Panc1 (cell line): ENCODE results near the gene RAB30. TPM values are rescaled to one million over a fixed set of nuclear protein-coding genes. Genes with fewer than 3 reads are reported as not detected.

ENCODE experiments used
- ATAC-seq: fragments of 200-7000 bp; cut with Tn5 transposase; 2 replicates; pipeline ENCODE4 v1.9.1; 2020; ENCODE audit warnings: mild to moderate bottlenecking, moderate library complexity
- BruUV-seq: library from RNA; stranded (reverse); fragments of 400-500 nt; replicated peaks from 2 replicates; lab custom pipeline; 2021; lab: Mats Ljungman, UMichigan
- CTCF ChIA-PET: fragments of 300-600 bp; sonication (Branson Sonifier 250); formaldehyde crosslinking; loops from one replicate; lab custom pipeline; 2022; ENCODE audit warnings: antibody characterized with exemption; lab: Charles Lee
- POLR2A ChIA-PET: fragments of 300-600 bp; sonication (Branson Sonifier 250); formaldehyde crosslinking; loops from one replicate; lab custom pipeline; 2022; ENCODE audit warnings: antibody characterized with exemption; lab: Charles Lee
- DNase-seq: peaks from one replicate; pipeline ENCODE4 v3.0.0-alpha.2; 2010; ENCODE audit warnings: low read depth, low spot score
- H3K27ac ChIP-seq: 2 replicates; pipeline ENCODE4 v1.5.1; 2011; ENCODE audit warnings: mild to moderate bottlenecking, low read length, inconsistent platforms
- H3K27me3 ChIP-seq: fragments of 200-500 bp; sonication (Bioruptor generic); 2 replicates; pipeline ENCODE4 v1.6.0; 2014; ENCODE audit warnings: low read length, inconsistent platforms; ENCODE audit not compliant: control insufficient read depth, insufficient read depth
- H3K36me3 ChIP-seq: fragments of 200-500 bp; sonication (Bioruptor generic); 2 replicates; pipeline ENCODE4 v1.5.1; 2014; ENCODE audit warnings: inconsistent platforms, mild to moderate bottlenecking, low read length, moderate library complexity; ENCODE audit not compliant: control insufficient read depth, insufficient read depth
- H3K4me1 ChIP-seq: 2 replicates; pipeline ENCODE4 v1.5.1; 2011; ENCODE audit warnings: inconsistent platforms, mild to moderate bottlenecking, low read length, moderate library complexity; ENCODE audit not compliant: control insufficient read depth, insufficient read depth
- H3K4me3 ChIP-seq, 2 experiments: 2 replicates each; pipeline ENCODE4 v1.5.1; 2011 to 2012; ENCODE audit warnings: low read depth in 2 of 2, low read length in 2 of 2, mild to moderate bottlenecking in 2 of 2, inconsistent platforms in 1 of 2, moderate library complexity in 1 of 2
- H3K9me3 ChIP-seq: fragments of 200-500 bp; sonication (Bioruptor generic); 2 replicates; pipeline ENCODE4 v1.5.1; 2014; ENCODE audit warnings: low read depth, mild to moderate bottlenecking, inconsistent platforms, low read length, moderate library complexity; ENCODE audit not compliant: control insufficient read depth, insufficient read depth
- POLR2AphosphoS5 ChIP-seq: IDR thresholded peaks from 2 replicates; pipeline ENCODE4 v1.6.1; 2012; ENCODE audit warnings: mild to moderate bottlenecking, low read depth, low read length, moderate library complexity
- SIN3A ChIP-seq: IDR thresholded peaks from 2 replicates; pipeline ENCODE4 v1.6.1; 2012; ENCODE audit warnings: low read depth, mild to moderate bottlenecking, low read length, moderate library complexity, borderline replicate concordance; ENCODE audit not compliant: insufficient read depth
- TCF7L2 ChIP-seq: IDR thresholded peaks from 2 replicates; pipeline ENCODE4 v1.6.1; 2011; ENCODE audit warnings: mild to moderate bottlenecking, low read depth, low read length, inconsistent platforms
- in situ Hi-C: cut with HindIII; loops from 2 replicates; pipeline ENCODE4 v1.10.0; 2016; ENCODE audit warnings: low sequenced_read_pairs, low pct_unique_long_range_greater_than_20kb
- intact Hi-C: fragments of 100-400 bp; cut with micrococcal nuclease; formaldehyde crosslinking; loops from one replicate; pipeline ENCODE4 v1.10.0; 2022; ENCODE audit not compliant: unreplicated experiment
- total RNA-seq: library from RNA; stranded (reverse); gene quantifications from one replicate; pipeline ENCODE4 v1.2.1, GENCODE V29; 2021; ENCODE audit not compliant: unreplicated experiment
- TF ChIP-seq, protein P1 (sequence below): fragments of 450-650 bp; IDR thresholded peaks from 2 replicates; pipeline ENCODE4 v1.5.1; 2017; ENCODE audit warnings: mild to moderate bottlenecking
- TF ChIP-seq, protein P2 (sequence below), 2 experiments: IDR thresholded peaks; 2 replicates each; pipeline ENCODE4 v1.6.1; 2011 to 2012; ENCODE audit warnings: low read depth in 2 of 2, control low read depth in 1 of 2, low read length in 1 of 2, mild to moderate bottlenecking in 1 of 2, moderate library complexity in 1 of 2; ENCODE audit not compliant: insufficient read depth in 1 of 2

RAB30 gene
- total RNA-seq, 1 experiment from 2014 or later: 19.0 TPM

DNA sequence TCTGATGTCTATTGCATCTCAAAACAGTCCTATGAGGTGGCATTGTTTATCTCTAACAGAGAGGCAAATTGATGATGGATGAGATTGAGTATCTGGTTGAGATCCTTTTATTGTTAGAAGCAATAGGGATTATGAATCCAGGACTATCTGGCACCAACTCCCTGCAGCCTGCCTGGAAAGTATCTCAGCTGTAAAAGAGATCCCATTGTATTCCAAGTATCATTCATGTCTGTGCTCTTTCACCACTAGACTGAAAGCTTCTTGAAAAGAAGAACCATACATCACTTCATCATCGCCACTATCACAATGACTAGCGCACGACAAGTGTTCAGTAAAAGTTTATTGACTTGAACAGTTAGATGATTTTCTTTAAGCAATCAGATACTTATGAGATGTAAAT lies 43.3 kb upstream of the RAB30 start:
- POLR2A ChIA-PET: interaction anchor here (0.6 kb wide), 1 partner anchor 35 kb away, joined by 5 read pairs; no protein-coding TSS in a partner anchor
- H3K4me1 ChIP-seq: no peaks in the 10 kb centered on the region
- CTCF ChIA-PET: no interaction called here
- DNase-seq (no peak), ATAC-seq (no peak)
- intact Hi-C loops: no loop called here
- no peaks in the 10 kb centered on the region for H3K36me3 ChIP-seq
- no peak overlapping the region for H3K4me3 ChIP-seq
- in situ Hi-C loops: no loop called here
- TF ChIP-seq TCF7L2: no peak
- TF ChIP-seq SIN3A: no peak
- no peak for TF ChIP-seq POLR2AphosphoS5
- H3K27ac ChIP-seq: no peak overlapping the region
- no peaks in the 10 kb centered on the region for H3K27me3 ChIP-seq
- no peaks in the 10 kb centered on the region for H3K9me3 ChIP-seq
- BruUV-seq: no TSS peak

DNA sequence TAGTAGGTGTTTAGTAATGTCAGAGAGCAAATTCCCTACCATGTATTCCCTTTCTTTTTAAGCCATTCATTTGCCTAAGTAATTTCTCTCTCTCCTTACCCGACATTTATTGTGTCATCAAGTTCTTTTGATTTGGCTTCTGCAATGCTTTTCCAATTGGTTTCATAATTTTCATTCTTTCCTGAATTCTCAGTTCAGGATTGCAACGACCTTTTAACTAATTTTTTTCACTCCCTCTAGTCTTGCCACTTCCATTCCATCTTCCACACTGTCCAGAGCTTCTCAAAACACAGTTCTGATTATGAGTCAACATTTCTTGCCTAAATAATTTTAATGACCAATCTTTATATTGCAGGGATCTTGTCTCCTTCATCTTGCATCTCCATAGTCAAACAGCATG lies 41.2 kb upstream of the RAB30 start:
- ChIA-PET CTCF (no interaction called here), POLR2A (no interaction called here)
- no peaks in the 10 kb centered on the region for H3K9me3 ChIP-seq
- no peak for ATAC-seq
- no TSS peak for BruUV-seq
- no peak for DNase-seq
- H3K4me1 ChIP-seq: no peaks in the 10 kb centered on the region
- H3K4me3 ChIP-seq: no peak overlapping the region
- H3K27ac ChIP-seq: no peak overlapping the region
- TF ChIP-seq, protein P1, sequence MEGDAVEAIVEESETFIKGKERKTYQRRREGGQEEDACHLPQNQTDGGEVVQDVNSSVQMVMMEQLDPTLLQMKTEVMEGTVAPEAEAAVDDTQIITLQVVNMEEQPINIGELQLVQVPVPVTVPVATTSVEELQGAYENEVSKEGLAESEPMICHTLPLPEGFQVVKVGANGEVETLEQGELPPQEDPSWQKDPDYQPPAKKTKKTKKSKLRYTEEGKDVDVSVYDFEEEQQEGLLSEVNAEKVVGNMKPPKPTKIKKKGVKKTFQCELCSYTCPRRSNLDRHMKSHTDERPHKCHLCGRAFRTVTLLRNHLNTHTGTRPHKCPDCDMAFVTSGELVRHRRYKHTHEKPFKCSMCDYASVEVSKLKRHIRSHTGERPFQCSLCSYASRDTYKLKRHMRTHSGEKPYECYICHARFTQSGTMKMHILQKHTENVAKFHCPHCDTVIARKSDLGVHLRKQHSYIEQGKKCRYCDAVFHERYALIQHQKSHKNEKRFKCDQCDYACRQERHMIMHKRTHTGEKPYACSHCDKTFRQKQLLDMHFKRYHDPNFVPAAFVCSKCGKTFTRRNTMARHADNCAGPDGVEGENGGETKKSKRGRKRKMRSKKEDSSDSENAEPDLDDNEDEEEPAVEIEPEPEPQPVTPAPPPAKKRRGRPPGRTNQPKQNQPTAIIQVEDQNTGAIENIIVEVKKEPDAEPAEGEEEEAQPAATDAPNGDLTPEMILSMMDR: no peak
- no peak for TF ChIP-seq POLR2AphosphoS5
- TF ChIP-seq, protein P2, sequence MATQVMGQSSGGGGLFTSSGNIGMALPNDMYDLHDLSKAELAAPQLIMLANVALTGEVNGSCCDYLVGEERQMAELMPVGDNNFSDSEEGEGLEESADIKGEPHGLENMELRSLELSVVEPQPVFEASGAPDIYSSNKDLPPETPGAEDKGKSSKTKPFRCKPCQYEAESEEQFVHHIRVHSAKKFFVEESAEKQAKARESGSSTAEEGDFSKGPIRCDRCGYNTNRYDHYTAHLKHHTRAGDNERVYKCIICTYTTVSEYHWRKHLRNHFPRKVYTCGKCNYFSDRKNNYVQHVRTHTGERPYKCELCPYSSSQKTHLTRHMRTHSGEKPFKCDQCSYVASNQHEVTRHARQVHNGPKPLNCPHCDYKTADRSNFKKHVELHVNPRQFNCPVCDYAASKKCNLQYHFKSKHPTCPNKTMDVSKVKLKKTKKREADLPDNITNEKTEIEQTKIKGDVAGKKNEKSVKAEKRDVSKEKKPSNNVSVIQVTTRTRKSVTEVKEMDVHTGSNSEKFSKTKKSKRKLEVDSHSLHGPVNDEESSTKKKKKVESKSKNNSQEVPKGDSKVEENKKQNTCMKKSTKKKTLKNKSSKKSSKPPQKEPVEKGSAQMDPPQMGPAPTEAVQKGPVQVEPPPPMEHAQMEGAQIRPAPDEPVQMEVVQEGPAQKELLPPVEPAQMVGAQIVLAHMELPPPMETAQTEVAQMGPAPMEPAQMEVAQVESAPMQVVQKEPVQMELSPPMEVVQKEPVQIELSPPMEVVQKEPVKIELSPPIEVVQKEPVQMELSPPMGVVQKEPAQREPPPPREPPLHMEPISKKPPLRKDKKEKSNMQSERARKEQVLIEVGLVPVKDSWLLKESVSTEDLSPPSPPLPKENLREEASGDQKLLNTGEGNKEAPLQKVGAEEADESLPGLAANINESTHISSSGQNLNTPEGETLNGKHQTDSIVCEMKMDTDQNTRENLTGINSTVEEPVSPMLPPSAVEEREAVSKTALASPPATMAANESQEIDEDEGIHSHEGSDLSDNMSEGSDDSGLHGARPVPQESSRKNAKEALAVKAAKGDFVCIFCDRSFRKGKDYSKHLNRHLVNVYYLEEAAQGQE (IDR thresholded peaks at IDR 0.05; ENCODE audit: insufficient read depth in 1 of 2, low read depth in 2 of 2, low read length in 1 of 2): no peak
- TF ChIP-seq SIN3A: no peak
- no peak for TF ChIP-seq TCF7L2
- intact Hi-C loops: no loop called here
- in situ Hi-C loops: no loop called here
- H3K36me3 ChIP-seq: no peaks in the 10 kb centered on the region
- H3K27me3 ChIP-seq: no peaks in the 10 kb centered on the region

DNA sequence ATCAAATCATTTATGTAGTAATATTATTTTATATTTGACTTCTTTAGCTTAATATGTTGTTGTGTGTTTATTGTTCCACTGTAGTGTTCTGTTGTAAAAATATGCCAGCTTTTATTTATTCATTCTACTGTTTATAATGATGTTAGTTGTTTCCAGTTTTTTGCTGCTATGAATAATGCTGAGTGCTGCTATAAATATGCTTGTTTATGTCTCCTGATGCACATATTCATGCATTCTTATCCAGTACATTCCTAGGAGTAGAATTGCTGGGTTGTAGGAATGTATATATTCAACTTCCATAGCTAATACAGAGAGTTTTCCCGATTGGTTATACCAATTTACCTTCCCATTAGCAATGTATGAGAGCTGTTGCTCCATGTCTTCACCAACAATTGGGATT lies 33.5 kb upstream of the RAB30 start:
- DNase-seq: no peak
- Histone ChIP-seq H3K27ac (no peak overlapping the region), H3K4me3 (no peak overlapping the region), H3K36me3 (no peaks in the 10 kb centered on the region), H3K4me1 (no peaks in the 10 kb centered on the region), H3K27me3 (no peaks in the 10 kb centered on the region), H3K9me3 (no peaks in the 10 kb centered on the region)
- ChIA-PET POLR2A (interaction anchor here (0.6 kb wide), 1 partner anchor 41 kb away, joined by 3 read pairs; no protein-coding TSS in a partner anchor), CTCF (no interaction called here)
- in situ Hi-C loops: no loop called here
- no peak for ATAC-seq
- TF ChIP-seq TCF7L2 (no peak), SIN3A (no peak), POLR2AphosphoS5 (no peak)
- TF ChIP-seq, protein P2 (IDR thresholded peaks at IDR 0.05; ENCODE audit: insufficient read depth in 1 of 2, low read depth in 2 of 2, low read length in 1 of 2): no peak
- TF ChIP-seq, protein P1: no peak
- intact Hi-C loops: no loop called here
- BruUV-seq: no TSS peak
